ENCODE results near the gene ZBTB25. TPM values are rescaled to one million over a fixed set of nuclear protein-coding genes. Genes with fewer than 3 reads are reported as not detected.

ZBTB25 gene
- total RNA-seq, 1 experiment from 2014 or later = 4.0 TPM

DNA sequence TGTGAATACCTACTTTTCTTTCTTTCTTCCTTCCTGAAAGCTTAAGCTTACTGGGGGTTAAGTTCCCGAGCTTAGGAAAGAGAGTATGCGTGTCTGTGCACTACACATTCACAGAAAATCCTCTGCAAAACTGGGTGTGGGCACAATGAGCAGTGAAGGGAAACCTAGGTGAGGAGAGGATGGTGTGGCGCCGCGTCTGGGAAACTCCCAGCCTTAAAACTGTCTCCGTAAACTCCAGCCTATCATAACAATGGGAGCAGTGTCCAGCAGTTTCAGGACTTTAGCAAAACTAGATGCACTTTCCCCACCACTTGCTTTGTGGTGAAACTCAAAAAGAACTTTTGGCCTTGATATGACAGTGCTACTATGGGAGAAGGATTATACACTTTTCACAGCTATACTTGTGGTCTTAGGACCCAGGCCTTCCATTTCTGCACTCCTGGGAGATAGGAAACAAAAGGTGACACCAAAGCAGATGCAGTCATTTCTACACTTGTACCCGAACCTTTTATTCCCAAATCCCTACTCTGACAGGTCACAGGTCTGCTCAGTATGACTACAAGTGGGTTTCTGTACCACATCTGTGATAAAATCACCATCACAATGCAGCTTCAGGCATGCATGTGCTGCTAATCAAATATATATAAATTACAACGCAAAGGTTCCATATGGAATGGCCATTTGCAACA lies 27.9 kb downstream of the ZBTB25 start:
- ChIA-PET CTCF (interaction anchor here (0.7 kb wide), 1 partner anchor 135 kb away, joined by 4 read pairs; no protein-coding TSS in a partner anchor), POLR2A (ENCODE audit: unreplicated experiment) (no interaction called here)
- Histone ChIP-seq H3K4me2 (ENCODE audit: low read length) (no peak overlapping the region), H3K9ac (ENCODE audit: low read length) (no peak overlapping the region), H4K20me1 (ENCODE audit: low read length) (no peaks in the 10 kb centered on the region), H2AFZ (ENCODE audit: low read length) (no peak overlapping the region), H3K36me3 (ENCODE audit: low read depth, low read length) (no peaks in the 10 kb centered on the region), H3K9me2 (replicated peaks; ENCODE audit: low read length) (no peaks in the 10 kb centered on the region), H3K27me3 (ENCODE audit: low read length) (no peaks in the 10 kb centered on the region), H3F3A (ENCODE audit: low read length, unreplicated experiment) (no peaks in the 10 kb centered on the region), H3K4me3 (ENCODE audit: low read length) (no peak overlapping the region), H3K4me1 (ENCODE audit: insufficient read depth, low read length) (no peaks in the 10 kb centered on the region), H3K9me3 (ENCODE audit: low read length) (no peaks in the 10 kb centered on the region), H3K79me2 (ENCODE audit: low read length) (no peaks in the 10 kb centered on the region), H3K27ac (ENCODE audit: low read length) (no peak overlapping the region)
- no TSS peak for BruUV-seq (replicated peaks)
- intact Hi-C loops (cut with micrococcal nuclease) = loop anchor here (10.0 kb wide), 2 partner anchors 461 to 681 kb away; no protein-coding TSS in a partner anchor
- DNase-seq (no peak), ATAC-seq (no peak)
- TF ChIP-seq, protein P1, sequence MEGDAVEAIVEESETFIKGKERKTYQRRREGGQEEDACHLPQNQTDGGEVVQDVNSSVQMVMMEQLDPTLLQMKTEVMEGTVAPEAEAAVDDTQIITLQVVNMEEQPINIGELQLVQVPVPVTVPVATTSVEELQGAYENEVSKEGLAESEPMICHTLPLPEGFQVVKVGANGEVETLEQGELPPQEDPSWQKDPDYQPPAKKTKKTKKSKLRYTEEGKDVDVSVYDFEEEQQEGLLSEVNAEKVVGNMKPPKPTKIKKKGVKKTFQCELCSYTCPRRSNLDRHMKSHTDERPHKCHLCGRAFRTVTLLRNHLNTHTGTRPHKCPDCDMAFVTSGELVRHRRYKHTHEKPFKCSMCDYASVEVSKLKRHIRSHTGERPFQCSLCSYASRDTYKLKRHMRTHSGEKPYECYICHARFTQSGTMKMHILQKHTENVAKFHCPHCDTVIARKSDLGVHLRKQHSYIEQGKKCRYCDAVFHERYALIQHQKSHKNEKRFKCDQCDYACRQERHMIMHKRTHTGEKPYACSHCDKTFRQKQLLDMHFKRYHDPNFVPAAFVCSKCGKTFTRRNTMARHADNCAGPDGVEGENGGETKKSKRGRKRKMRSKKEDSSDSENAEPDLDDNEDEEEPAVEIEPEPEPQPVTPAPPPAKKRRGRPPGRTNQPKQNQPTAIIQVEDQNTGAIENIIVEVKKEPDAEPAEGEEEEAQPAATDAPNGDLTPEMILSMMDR (conservative IDR thresholded peaks at IDR 0.05; ENCODE audit: low read depth, low read length) = no peak
- TF ChIP-seq EZH2 (IDR thresholded peaks at IDR 0.05; ENCODE audit: low read length, unreplicated experiment) = no peak
- TF ChIP-seq EZH2phosphoT487 (IDR thresholded peaks at IDR 0.05; ENCODE audit: borderline replicate concordance, low read length) = no peak

DNA sequence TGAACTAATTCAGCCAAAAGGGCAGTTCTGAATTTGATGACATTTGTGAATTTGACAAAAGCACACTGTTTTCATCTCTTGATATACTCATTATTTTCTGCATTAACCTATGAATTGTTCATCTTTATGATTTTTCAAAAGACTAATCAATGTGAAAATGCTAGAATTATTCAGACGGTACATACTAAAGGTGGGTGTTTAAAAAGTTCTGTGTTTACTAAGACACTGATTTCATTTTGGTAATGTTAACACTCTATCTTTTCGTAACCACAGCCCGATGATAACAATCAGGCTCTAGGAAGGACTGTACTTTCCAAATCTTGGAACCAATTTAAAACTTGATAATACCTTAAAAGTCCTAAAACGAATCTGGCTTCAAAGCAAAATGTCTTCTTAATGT lies 28.9 kb downstream of the ZBTB25 start:
- Histone ChIP-seq H3K36me3 (ENCODE audit: low read depth, low read length) (no peaks in the 10 kb centered on the region), H3K79me2 (ENCODE audit: low read length) (no peaks in the 10 kb centered on the region), H3K27ac (ENCODE audit: low read length) (no peak overlapping the region), H4K20me1 (ENCODE audit: low read length) (no peaks in the 10 kb centered on the region), H3F3A (ENCODE audit: low read length, unreplicated experiment) (no peaks in the 10 kb centered on the region), H3K9ac (ENCODE audit: low read length) (no peak overlapping the region), H3K9me2 (replicated peaks; ENCODE audit: low read length) (no peaks in the 10 kb centered on the region), H3K4me3 (ENCODE audit: low read length) (no peak overlapping the region), H3K9me3 (ENCODE audit: low read length) (no peaks in the 10 kb centered on the region), H3K4me1 (ENCODE audit: insufficient read depth, low read length) (no peaks in the 10 kb centered on the region), H2AFZ (ENCODE audit: low read length) (no peak overlapping the region), H3K27me3 (ENCODE audit: low read length) (no peaks in the 10 kb centered on the region), H3K4me2 (ENCODE audit: low read length) (no peak overlapping the region)
- BruUV-seq (replicated peaks) = no TSS peak
- ChIA-PET CTCF (no interaction called here), POLR2A (ENCODE audit: unreplicated experiment) (interaction anchor here (0.6 kb wide), 1 partner anchor 354 kb away, joined by 6 read pairs; no protein-coding TSS in a partner anchor)
- intact Hi-C loops (cut with micrococcal nuclease) = loop anchor here (10.0 kb wide), 2 partner anchors 460 to 680 kb away; no protein-coding TSS in a partner anchor
- ATAC-seq (no peak), DNase-seq (no peak)
- TF ChIP-seq EZH2phosphoT487 (IDR thresholded peaks at IDR 0.05; ENCODE audit: borderline replicate concordance, low read length) (no peak), EZH2 (IDR thresholded peaks at IDR 0.05; ENCODE audit: low read length, unreplicated experiment) (no peak)
- TF ChIP-seq, protein P1 (conservative IDR thresholded peaks at IDR 0.05; ENCODE audit: low read depth, low read length) = no peak

DNA sequence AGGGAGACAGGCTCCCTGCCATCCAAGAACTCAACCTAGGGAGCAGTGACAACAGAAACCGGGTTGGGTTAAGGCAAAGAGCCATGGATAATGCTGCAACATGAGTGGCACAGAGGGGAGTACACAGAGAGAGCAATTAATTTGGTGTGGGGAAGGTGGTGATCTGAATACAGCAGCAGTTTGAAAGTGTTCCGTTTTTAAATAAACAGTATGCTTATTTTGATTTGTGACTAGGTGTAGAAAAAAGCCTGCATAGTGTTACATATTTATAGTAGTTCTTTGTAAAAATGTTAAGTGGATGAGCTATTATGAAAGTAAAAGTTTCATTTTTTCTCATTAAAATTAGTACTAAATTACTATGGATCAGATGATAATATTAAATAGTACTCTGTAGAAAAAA lies 29.6 kb downstream of the ZBTB25 start:
- Histone ChIP-seq H3K9ac (ENCODE audit: low read length) (no peak overlapping the region), H3F3A (ENCODE audit: low read length, unreplicated experiment) (no peaks in the 10 kb centered on the region), H3K79me2 (ENCODE audit: low read length) (no peaks in the 10 kb centered on the region), H3K27ac (ENCODE audit: low read length) (no peak overlapping the region), H2AFZ (ENCODE audit: low read length) (no peak overlapping the region), H3K9me2 (replicated peaks; ENCODE audit: low read length) (no peaks in the 10 kb centered on the region), H3K9me3 (ENCODE audit: low read length) (no peaks in the 10 kb centered on the region), H3K36me3 (ENCODE audit: low read depth, low read length) (no peaks in the 10 kb centered on the region), H3K27me3 (ENCODE audit: low read length) (no peaks in the 10 kb centered on the region), H3K4me3 (ENCODE audit: low read length) (no peak overlapping the region), H3K4me2 (ENCODE audit: low read length) (no peak overlapping the region), H3K4me1 (ENCODE audit: insufficient read depth, low read length) (no peaks in the 10 kb centered on the region), H4K20me1 (ENCODE audit: low read length) (no peaks in the 10 kb centered on the region)
- TF ChIP-seq, protein P1 (conservative IDR thresholded peaks at IDR 0.05; ENCODE audit: low read depth, low read length) = no peak
- TF ChIP-seq EZH2 (IDR thresholded peaks at IDR 0.05; ENCODE audit: low read length, unreplicated experiment) = no peak
- no peak for TF ChIP-seq EZH2phosphoT487 (IDR thresholded peaks at IDR 0.05; ENCODE audit: borderline replicate concordance, low read length)
- DNase-seq (no peak), ATAC-seq (no peak)
- intact Hi-C loops (cut with micrococcal nuclease) = loop anchor here (10.0 kb wide), 2 partner anchors 459 to 679 kb away; no protein-coding TSS in a partner anchor
- CTCF ChIA-PET = no interaction called here
- BruUV-seq (replicated peaks) = no TSS peak
- POLR2A ChIA-PET (ENCODE audit: unreplicated experiment) = no interaction called here
